Spleen (tissue), 11 donors: ENCODE results near the gene TBCC. TPM values are rescaled to one million over a fixed set of nuclear protein-coding genes. Genes with fewer than 3 reads are reported as not detected.
A peak's percentile ranks its signal among the peaks of the same experiment; 100 is the strongest.

Experiments
- DNase-seq: peaks from one replicate; pipeline ENCODE4 v3.0.0-alpha.2; 2020
- H3K27ac ChIP-seq, 8 donors: fragments of 200-600 bp; sonication (generic) in 7 of 8; 1 replicate in 4 of 8; 2 replicates in 4 of 8; pipeline versions ENCODE4 v1.5.0 to v1.8.0; 2016 to 2021; ENCODE audit warnings: inconsistent platforms in 4 of 8, mild to moderate bottlenecking in 4 of 8, moderate library complexity in 1 of 8
- H3K27me3 ChIP-seq, 7 donors: fragments of 200-600 bp; sonication (generic) in 6 of 7; replicated peaks in 1 of 7; 1 replicate in 4 of 7; 2 replicates in 3 of 7; pipeline versions ENCODE4 v1.5.0 to v1.8.0; 2016 to 2021; ENCODE audit warnings: inconsistent platforms in 3 of 7, mild to moderate bottlenecking in 1 of 7
- H3K36me3 ChIP-seq, 6 donors: fragments of 200-600 bp; sonication (generic) in 5 of 6; 1 replicate in 4 of 6; 2 replicates in 2 of 6; pipeline versions ENCODE4 v1.5.0 to v1.8.0; 2016 to 2021; ENCODE audit warnings: inconsistent platforms in 2 of 6
- H3K4me1 ChIP-seq, 6 donors: fragments of 200-600 bp; sonication (generic) in 5 of 6; 1 replicate in 3 of 6; 2 replicates in 3 of 6; pipeline versions ENCODE4 v1.5.0 to v1.8.0; 2016 to 2021; ENCODE audit warnings: inconsistent platforms in 3 of 6
- H3K4me3 ChIP-seq, 8 donors: fragments of 200-600 bp; sonication (generic) in 7 of 8; 1 replicate in 4 of 8; 2 replicates in 4 of 8; pipeline versions ENCODE4 v1.5.0 to v1.8.0; 2016 to 2021; ENCODE audit warnings: inconsistent platforms in 4 of 8, mild to moderate bottlenecking in 4 of 8, moderate library complexity in 2 of 8
- H3K9me3 ChIP-seq, 8 donors: fragments of 200-600 bp; sonication (generic) in 7 of 8; 1 replicate in 4 of 8; 2 replicates in 4 of 8; pipeline versions ENCODE4 v1.5.0 to v1.8.0; 2016 to 2021; ENCODE audit warnings: inconsistent platforms in 4 of 8
- CTCF ChIP-seq, 11 experiments: fragments of 200-600 bp in 7 of 11; fragments of 450-650 bp in 4 of 11; sonication (generic) in 4 of 11; IDR thresholded peaks in 8 of 11; conservative IDR thresholded peaks in 3 of 11; 1 replicate in 7 of 11; 2 replicates in 4 of 11; pipeline versions ENCODE4 v1.4.0 to v1.8.0; 2016 to 2021; ENCODE audit warnings: antibody characterized with exemption in 11 of 11, inconsistent platforms in 4 of 11, mild to moderate bottlenecking in 1 of 11
- POLR2A ChIP-seq, 3 donors: fragments of 450-650 bp; IDR thresholded peaks; one replicate each; pipeline ENCODE4 v1.5.1; 2017; ENCODE audit warnings: antibody characterized with exemption in 3 of 3, mild to moderate bottlenecking in 1 of 3
- POLR2AphosphoS5 ChIP-seq, 3 donors: sonication (generic); formaldehyde crosslinking; IDR thresholded peaks; one replicate each; pipeline ENCODE4 v1.5.1; 2017; ENCODE audit warnings: antibody characterized with exemption in 3 of 3
- WGBS, 5 donors: extraction: QIAGEN DNeasy Blood & Tissue Kit in 3 of 5; methylation state at CpG; one replicate each; pipeline versions ENCODE4 v1.1.5 to v1.1.7; 2013 to 2018; 5-methylcytosine and 5-hydroxymethylcytosine counted together
- intact Hi-C: fragments of 100-400 bp; cut with DNase I; formaldehyde crosslinking; loops from one replicate; pipeline ENCODE4 v1.15.0; 2023; ENCODE audit warnings: low total_unique reads
- polyA plus RNA-seq, 3 donors: library from polyadenylated mRNA; stranded (reverse); fragments of 200-250 nt; gene quantifications; one replicate each; pipeline ENCODE4 v1.2.1, GENCODE V29; 2013
- total RNA-seq, 7 donors: library from RNA; depleted of rRNA in 3 of 7; stranded (reverse); fragments of >200 nt in 3 of 7; fragmentation: NEBNext Ultra II Directional in 4 of 7; extraction: Animal tissue kit (Norgen Biotek cat#: 25700) in 4 of 7; gene quantifications; one replicate each; pipeline versions ENCODE4 v1.1.0 to v1.2.1, GENCODE V29; 2016 to 2021
- donor health status: healthy with polysubstance abuse.
- donor health status: DM: no; HTN: no; CAD: no; lungs with moderate emphysema.
- donor health status: DM: no; HTN: no; CAD: no.
- donor health status: Bipolar disorder and iron deficiency.
- donor health status: healthy.
- donor health status: DM: no; HTN: no; CAD: no.
- donor health status: DM: yes; HTN: yes; CAD: no.

TBCC gene
- total and polyA plus RNA-seq, 10 donors: 22.2 to 63.3 (median 44.4) TPM

- H3K27me3 ChIP-seq: no peaks in the 10 kb centered on the region
- H3K27ac ChIP-seq: peak overlapping the region; percentile 97 to 100 (median 100)
- no peaks in the 10 kb centered on the region for H3K9me3 ChIP-seq
- peak overlapping the region; percentile 46 to 71 (median 56) for H3K4me3 ChIP-seq
- intact Hi-C loops: loop anchor here (5.0 kb wide), 1 partner anchor 38 kb away; the partner anchor contains the start of gene TBCC
- TF ChIP-seq POLR2AphosphoS5 (IDR thresholded peaks at IDR 0.05): no peak
- 53 to 74% (median 66%) methylated on average over 12 of the region's 12 CpGs for WGBS, 5 donors
- peaks cover 0 to 18% (median 0%) of the 10 kb centered on the region in 6 donors for H3K36me3 ChIP-seq
- H3K4me1 ChIP-seq: peaks cover 36 to 75% (median 64%) of the 10 kb centered on the region in 6 donors
- DNase-seq: peak; percentile 74
Observed at GRCh38 chr6:42784717-42785498, 39.0 kb upstream of the TBCC start.

- H3K4me3 ChIP-seq: peak overlapping the region; percentile 46 to 71 (median 56)
- peak overlapping the region; percentile 97 to 100 (median 100) for H3K27ac ChIP-seq
- DNase-seq: no peak
- TF ChIP-seq CTCF (IDR thresholded peaks at IDR 0.05 in 8 of 11, conservative IDR thresholded peaks at IDR 0.05 in 3 of 11): no peak
- intact Hi-C loops: no loop called here
- 2 to 3% (median 2%) methylated on average over 10 of the region's 10 CpGs for WGBS, 5 donors
- peaks cover 0 to 14% (median 0%) of the 10 kb centered on the region in 6 donors for H3K36me3 ChIP-seq
- no peaks in the 10 kb centered on the region for H3K9me3 ChIP-seq
- no peaks in the 10 kb centered on the region for H3K27me3 ChIP-seq
- H3K4me1 ChIP-seq: peaks cover 31 to 75% (median 56%) of the 10 kb centered on the region in 6 donors
Observed at GRCh38 chr6:42783876-42784642, 38.2 kb upstream of the TBCC start.

- peak in 1 of 11 experiments; percentile 8 for TF ChIP-seq CTCF (IDR thresholded peaks at IDR 0.05 in 8 of 11, conservative IDR thresholded peaks at IDR 0.05 in 3 of 11)
- no peak for TF ChIP-seq POLR2A (IDR thresholded peaks at IDR 0.05)
- TF ChIP-seq POLR2AphosphoS5 (IDR thresholded peaks at IDR 0.05): peak; percentile 80 to 94 (median 81)
- Histone ChIP-seq H3K4me3 (peak overlapping the region; percentile 46 to 71 (median 56)), H3K27me3 (no peaks in the 10 kb centered on the region), H3K9me3 (no peaks in the 10 kb centered on the region), H3K4me1 (peaks cover 31 to 75% (median 51%) of the 10 kb centered on the region in 6 donors), H3K36me3 (peaks cover 0 to 7% (median 0%) of the 10 kb centered on the region in 6 donors), H3K27ac (peak overlapping the region; percentile 97 to 100 (median 100))
- intact Hi-C loops: no loop called here
- DNase-seq: peak; percentile 94
- 0 to 1% (median 0%) methylated on average over 9 to 79 of the region's 79 CpGs for WGBS, 5 donors
Observed at GRCh38 chr6:42783177-42783875, 37.4 kb upstream of the TBCC start.

GRCh38 chr6:42782689-42783176 lies 36.8 kb upstream of the TBCC start:
- 0 to 1% (median 0%) methylated on average over 33 to 51 of the region's 51 CpGs for WGBS, 5 donors
- intact Hi-C loops: no loop called here
- H3K4me3 ChIP-seq: peak overlapping the region; percentile 46 to 71 (median 56)

More at GRCh38 chr6:42782689-42783176, 36.8 kb upstream of the TBCC start:
- peak overlapping the region; percentile 97 to 100 (median 100) for H3K27ac ChIP-seq
- H3K36me3 ChIP-seq: peaks cover 0 to 1% (median 0%) of the 10 kb centered on the region in 6 donors
- peaks cover 34 to 75% (median 50%) of the 10 kb centered on the region in 6 donors for H3K4me1 ChIP-seq
- no peaks in the 10 kb centered on the region for H3K27me3 ChIP-seq
- TF ChIP-seq POLR2AphosphoS5 (IDR thresholded peaks at IDR 0.05): peak; percentile 80 to 85 (median 84)
- peak in 1 of 11 experiments; percentile 7 for TF ChIP-seq CTCF (IDR thresholded peaks at IDR 0.05 in 8 of 11, conservative IDR thresholded peaks at IDR 0.05 in 3 of 11)
- peak in 2 of 3 donors; percentile 48 to 78 for TF ChIP-seq POLR2A (IDR thresholded peaks at IDR 0.05)
- no peaks in the 10 kb centered on the region for H3K9me3 ChIP-seq
- DNase-seq: peak; percentile 92
